CD14-positive monocyte (primary cell): ENCODE data around the gene TARBP1. TPM values are rescaled to one million over a fixed set of nuclear protein-coding genes. Genes with fewer than 3 reads are reported as not detected.

Experiments
- DNase-seq, 3 donors: peaks; one replicate each; pipeline ENCODE4 v3.0.0-alpha.2; 2011 to 2022
- H2AFZ ChIP-seq: 2 replicates; pipeline ENCODE4 v1.6.0; 2012; ENCODE audit warnings: mild to moderate bottlenecking, low read depth, low read length, inconsistent platforms; ENCODE audit not compliant: insufficient read depth, poor library complexity, severe bottlenecking
- H3K27ac ChIP-seq, 2 donors: 1 replicate in 1 of 2; 2 replicates in 1 of 2; pipeline ENCODE4 v1.5.1; 2012 to 2013; ENCODE audit warnings: low read length in 2 of 2, control low read depth in 1 of 2, inconsistent platforms in 1 of 2, low read depth in 1 of 2, mild to moderate bottlenecking in 1 of 2
- H3K27me3 ChIP-seq, 2 donors: one replicate each; pipeline versions ENCODE4 v1.6.0 to v1.6.1; 2011 to 2013; ENCODE audit warnings: low read length in 2 of 2; ENCODE audit not compliant: control insufficient read depth in 2 of 2, insufficient read depth in 2 of 2
- H3K36me3 ChIP-seq, 2 donors: replicated peaks in 1 of 2; 1 replicate in 1 of 2; 2 replicates in 1 of 2; pipeline versions ENCODE4 v1.5.1 to v1.6.1; 2012 to 2013; ENCODE audit warnings: low read length in 2 of 2, control low read depth in 1 of 2, inconsistent platforms in 1 of 2, mild to moderate bottlenecking in 1 of 2; ENCODE audit not compliant: insufficient read depth in 2 of 2, control insufficient read depth in 1 of 2
- H3K4me1 ChIP-seq, 2 donors: 1 replicate in 1 of 2; 2 replicates in 1 of 2; pipeline versions ENCODE4 v1.5.1 to v1.6.1; 2012 to 2013; ENCODE audit warnings: low read length in 2 of 2, control low read depth in 1 of 2, inconsistent platforms in 1 of 2, mild to moderate bottlenecking in 1 of 2, moderate library complexity in 1 of 2; ENCODE audit not compliant: insufficient read depth in 2 of 2, control insufficient read depth in 1 of 2
- H3K4me2 ChIP-seq: replicated peaks from 2 replicates; pipeline ENCODE3; 2012; ENCODE audit warnings: low read length, moderate library complexity, mild to moderate bottlenecking; ENCODE audit not compliant: poor library complexity, severe bottlenecking; ENCODE audit errors: extremely low read depth
- H3K4me3 ChIP-seq, 3 experiments: fragments of 200-600 bp in 1 of 3; sonication (generic) in 1 of 3; replicated peaks in 1 of 3; 1 replicate in 2 of 3; 2 replicates in 1 of 3; pipeline ENCODE4 v1.5.1; 2011 to 2013; ENCODE audit warnings: low read length in 3 of 3, mild to moderate bottlenecking in 3 of 3, control low read depth in 2 of 3, low read depth in 2 of 3, inconsistent platforms in 1 of 3, moderate library complexity in 1 of 3
- H3K79me2 ChIP-seq: 2 replicates; pipeline ENCODE4 v1.6.0; 2012; ENCODE audit warnings: mild to moderate bottlenecking, control low read depth, inconsistent platforms, low read length, moderate library complexity; ENCODE audit not compliant: insufficient read depth
- H3K9ac ChIP-seq: 2 replicates; pipeline ENCODE4 v1.6.0; 2017; ENCODE audit warnings: low read length, mild to moderate bottlenecking; ENCODE audit not compliant: insufficient read depth, poor library complexity, severe bottlenecking
- H3K9me3 ChIP-seq, 2 donors: replicated peaks in 1 of 2; 1 replicate in 1 of 2; 2 replicates in 1 of 2; pipeline versions ENCODE4 v1.5.1 to v1.6.1; 2012 to 2013; ENCODE audit warnings: low read length in 2 of 2, control low read depth in 1 of 2; ENCODE audit not compliant: control insufficient read depth in 1 of 2, insufficient read depth in 1 of 2
- H4K20me1 ChIP-seq: 2 replicates; pipeline ENCODE4 v1.6.0; 2012; ENCODE audit warnings: mild to moderate bottlenecking, low read length, control low read depth, moderate library complexity; ENCODE audit not compliant: insufficient read depth
- H3K27ac Mint-ChIP-seq, 7 donors: one replicate each; pipeline ENCODE4 v1.8.0; 2020; ENCODE audit warnings: mild to moderate bottlenecking in 7 of 7, mixed read lengths in 7 of 7, moderate library complexity in 6 of 7, inconsistent platforms in 2 of 7
- H3K27me3 Mint-ChIP-seq, 3 donors: one replicate each; pipeline ENCODE4 v1.8.0; 2021 to 2022; ENCODE audit warnings: low read depth in 3 of 3, mild to moderate bottlenecking in 3 of 3, mixed read lengths in 3 of 3, moderate library complexity in 3 of 3, inconsistent platforms in 1 of 3
- H3K36me3 Mint-ChIP-seq, 2 donors: one replicate each; pipeline ENCODE4 v1.8.0; 2020; ENCODE audit warnings: mixed read lengths in 2 of 2, inconsistent platforms in 1 of 2, mild to moderate bottlenecking in 1 of 2
- H3K4me1 Mint-ChIP-seq: one replicate; pipeline ENCODE4 v1.8.0; 2020; ENCODE audit warnings: mild to moderate bottlenecking, mixed read lengths
- H3K4me3 Mint-ChIP-seq, 2 donors: one replicate each; pipeline ENCODE4 v1.8.0; 2020; ENCODE audit warnings: mild to moderate bottlenecking in 2 of 2, mixed read lengths in 2 of 2, moderate library complexity in 1 of 2
- H3K9me3 Mint-ChIP-seq, 7 donors: one replicate each; pipeline ENCODE4 v1.8.0; 2020 to 2022; ENCODE audit warnings: mixed read lengths in 7 of 7, mild to moderate bottlenecking in 6 of 7, moderate library complexity in 6 of 7, inconsistent platforms in 2 of 7
- WGBS: methylation state at CpG from one replicate; pipeline ENCODE4 v1.1.5; 2013; ENCODE audit warnings: missing lambda C conversion rate; ENCODE audit not compliant: insufficient coverage; 5-methylcytosine and 5-hydroxymethylcytosine counted together
- intact Hi-C, 2 donors: fragments of 100-400 bp; cut with micrococcal nuclease; formaldehyde crosslinking; loops; one replicate each; pipeline versions ENCODE4 v1.15.0 to v1.15.1; 2023
- polyA plus RNA-seq, 3 donors: library from polyadenylated mRNA; depleted of rRNA in 1 of 3; unstranded in 2 of 3; stranded (reverse) in 1 of 3; fragments of 300-500 nt in 2 of 3; fragments of >200 nt in 1 of 3; fragmentation: Illumina TruSeq in 2 of 3; gene quantifications; 1 replicate in 2 of 3; 2 replicates in 1 of 3; pipeline ENCODE4 v1.2.3, GENCODE V29; 2012 to 2021
- TF ChIP-seq, protein P1 (sequence below): fragments of 200-600 bp; IDR thresholded peaks from one replicate; pipeline ENCODE4 v1.8.0; 2022; ENCODE audit warnings: antibody characterized with exemption, mild to moderate bottlenecking

Gene TARBP1
- polyA plus RNA-seq, 3 donors: 1.4 to 30.9 (median 3.2) TPM

DNA sequence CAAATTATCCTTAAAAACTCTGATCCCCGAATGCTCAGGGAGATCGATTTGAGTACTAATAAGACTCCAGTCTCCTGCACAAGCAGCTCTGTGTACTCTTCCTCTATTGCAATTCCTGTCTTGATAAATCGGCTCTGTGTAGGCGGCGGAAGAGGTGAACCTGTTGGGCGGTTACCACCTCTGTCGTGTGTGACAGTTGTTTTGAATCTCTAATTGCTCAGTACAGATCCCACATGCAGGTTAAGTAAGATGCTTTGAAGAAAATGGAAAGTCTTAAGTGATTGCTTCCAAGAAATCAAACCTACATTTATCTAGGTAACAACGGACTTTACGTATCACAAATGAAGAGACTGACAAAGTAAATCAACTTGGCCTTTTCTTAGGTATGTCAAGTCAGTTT lies 70.2 kb downstream of the TARBP1 start:
- WGBS: 96% methylated on average over 4 of the region's 9 CpGs
- no peak overlapping the region for H3K4me3 Mint-ChIP-seq

DNA sequence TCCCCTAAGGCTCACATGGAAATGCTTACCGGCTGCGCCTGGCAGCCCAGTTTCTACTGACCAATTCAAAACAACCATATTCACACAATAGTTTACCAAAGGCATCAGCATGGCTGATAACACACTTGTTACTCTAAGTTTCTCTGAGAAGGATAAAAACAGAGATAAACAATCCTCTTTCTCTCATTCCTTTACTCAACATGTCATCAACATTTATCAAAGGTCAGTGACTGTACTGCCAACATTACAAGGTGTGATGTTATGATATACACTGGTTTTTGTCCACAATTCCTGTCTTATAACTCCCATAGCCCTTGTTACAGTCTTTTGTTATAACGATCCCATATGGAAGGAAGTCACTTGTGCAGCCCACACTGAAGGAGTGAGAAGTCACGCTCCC lies 72.1 kb downstream of the TARBP1 start:
- no peaks in the 10 kb centered on the region for H3K9me3 ChIP-seq
- no peak overlapping the region for H3K4me3 ChIP-seq
- no peak overlapping the region for H2AFZ ChIP-seq
- peaks cover 27 to 36% of the 10 kb centered on the region in 2 donors for H3K36me3 Mint-ChIP-seq
- no peak overlapping the region for H3K27ac ChIP-seq
- H3K4me3 Mint-ChIP-seq: no peak overlapping the region
- no peaks in the 10 kb centered on the region for H4K20me1 ChIP-seq
- H3K4me1 Mint-ChIP-seq: no peaks in the 10 kb centered on the region
- peaks cover 13 to 34% of the 10 kb centered on the region in 2 donors for H3K36me3 ChIP-seq
- intact Hi-C loops: loop anchor here in 1 of 2 donors (10.0 kb wide), 1 partner anchor 82 kb away; no protein-coding TSS in a partner anchor
- no peaks in the 10 kb centered on the region for H3K27me3 ChIP-seq
- no peak for DNase-seq
- no peaks in the 10 kb centered on the region for H3K79me2 ChIP-seq
- WGBS: 100% methylated on average over 2 of the region's 4 CpGs
- H3K4me2 ChIP-seq: no peak overlapping the region
- H3K4me1 ChIP-seq: no peaks in the 10 kb centered on the region
- no peak overlapping the region for H3K27ac Mint-ChIP-seq
- H3K27me3 Mint-ChIP-seq: no peaks in the 10 kb centered on the region
- no peak overlapping the region for H3K9ac ChIP-seq
- H3K9me3 Mint-ChIP-seq: no peaks in the 10 kb centered on the region
- TF ChIP-seq, protein P1, sequence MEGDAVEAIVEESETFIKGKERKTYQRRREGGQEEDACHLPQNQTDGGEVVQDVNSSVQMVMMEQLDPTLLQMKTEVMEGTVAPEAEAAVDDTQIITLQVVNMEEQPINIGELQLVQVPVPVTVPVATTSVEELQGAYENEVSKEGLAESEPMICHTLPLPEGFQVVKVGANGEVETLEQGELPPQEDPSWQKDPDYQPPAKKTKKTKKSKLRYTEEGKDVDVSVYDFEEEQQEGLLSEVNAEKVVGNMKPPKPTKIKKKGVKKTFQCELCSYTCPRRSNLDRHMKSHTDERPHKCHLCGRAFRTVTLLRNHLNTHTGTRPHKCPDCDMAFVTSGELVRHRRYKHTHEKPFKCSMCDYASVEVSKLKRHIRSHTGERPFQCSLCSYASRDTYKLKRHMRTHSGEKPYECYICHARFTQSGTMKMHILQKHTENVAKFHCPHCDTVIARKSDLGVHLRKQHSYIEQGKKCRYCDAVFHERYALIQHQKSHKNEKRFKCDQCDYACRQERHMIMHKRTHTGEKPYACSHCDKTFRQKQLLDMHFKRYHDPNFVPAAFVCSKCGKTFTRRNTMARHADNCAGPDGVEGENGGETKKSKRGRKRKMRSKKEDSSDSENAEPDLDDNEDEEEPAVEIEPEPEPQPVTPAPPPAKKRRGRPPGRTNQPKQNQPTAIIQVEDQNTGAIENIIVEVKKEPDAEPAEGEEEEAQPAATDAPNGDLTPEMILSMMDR: no peak

More for the DNA sequence above, 70.2 kb downstream of the TARBP1 start:
- Histone ChIP-seq H3K4me1 (no peaks in the 10 kb centered on the region), H3K79me2 (no peaks in the 10 kb centered on the region), H3K9me3 (no peaks in the 10 kb centered on the region), H3K27me3 (no peaks in the 10 kb centered on the region), H3K4me3 (no peak overlapping the region), H3K27ac (no peak overlapping the region), H3K36me3 (peaks cover 20 to 50% of the 10 kb centered on the region in 2 donors), H3K9ac (no peak overlapping the region), H2AFZ (no peak overlapping the region), H3K4me2 (no peak overlapping the region), H4K20me1 (no peaks in the 10 kb centered on the region)
- intact Hi-C loops: loop anchor here in 1 of 2 donors (10.0 kb wide), 1 partner anchor 84 kb away; no protein-coding TSS in a partner anchor
- no peak for DNase-seq
- Mint-ChIP-seq H3K27me3 (no peaks in the 10 kb centered on the region), H3K4me1 (no peaks in the 10 kb centered on the region), H3K27ac (peak overlapping the region in 3 of 7 donors; percentile 6 to 42 (median 11)), H3K36me3 (peaks cover 44 to 46% of the 10 kb centered on the region in 2 donors), H3K9me3 (no peaks in the 10 kb centered on the region)
- TF ChIP-seq, protein P1: no peak
